Neural cell (in vitro differentiated cells): ENCODE data around the gene ZNF513.

Experiments
- EP300 ChIP-seq: fragments of 450-650 bp; conservative IDR thresholded peaks from 2 replicates; pipeline ENCODE4 v1.6.1; 2014; ENCODE audit warnings: antibody characterized with exemption, mild to moderate bottlenecking, moderate library complexity; ENCODE audit not compliant: poor library complexity, severe bottlenecking
- EZH2 ChIP-seq: fragments of 200-600, 300-800 bp; shearing (Covaris generic), sonication (generic); IDR thresholded peaks from 2 replicates; pipeline ENCODE4 v1.6.1; 2014; ENCODE audit warnings: antibody characterized with exemption, low read length, borderline replicate concordance, mild to moderate bottlenecking; ENCODE audit not compliant: insufficient read depth, poor library complexity, severe bottlenecking
- POLR2AphosphoS5 ChIP-seq: IDR thresholded peaks from 2 replicates; pipeline ENCODE4 v1.6.1; 2012
- RAD21 ChIP-seq: fragments of 450-650 bp; conservative IDR thresholded peaks from 2 replicates; pipeline ENCODE4 v1.6.1; 2014; ENCODE audit warnings: antibody characterized with exemption, mild to moderate bottlenecking, moderate library complexity
- TF ChIP-seq, protein P1 (sequence below): fragments of 450-650 bp; IDR thresholded peaks from 2 replicates; pipeline ENCODE4 v1.5.1; 2014; ENCODE audit warnings: antibody characterized with exemption, mild to moderate bottlenecking, moderate library complexity; ENCODE audit not compliant: poor library complexity, severe bottlenecking

DNA sequence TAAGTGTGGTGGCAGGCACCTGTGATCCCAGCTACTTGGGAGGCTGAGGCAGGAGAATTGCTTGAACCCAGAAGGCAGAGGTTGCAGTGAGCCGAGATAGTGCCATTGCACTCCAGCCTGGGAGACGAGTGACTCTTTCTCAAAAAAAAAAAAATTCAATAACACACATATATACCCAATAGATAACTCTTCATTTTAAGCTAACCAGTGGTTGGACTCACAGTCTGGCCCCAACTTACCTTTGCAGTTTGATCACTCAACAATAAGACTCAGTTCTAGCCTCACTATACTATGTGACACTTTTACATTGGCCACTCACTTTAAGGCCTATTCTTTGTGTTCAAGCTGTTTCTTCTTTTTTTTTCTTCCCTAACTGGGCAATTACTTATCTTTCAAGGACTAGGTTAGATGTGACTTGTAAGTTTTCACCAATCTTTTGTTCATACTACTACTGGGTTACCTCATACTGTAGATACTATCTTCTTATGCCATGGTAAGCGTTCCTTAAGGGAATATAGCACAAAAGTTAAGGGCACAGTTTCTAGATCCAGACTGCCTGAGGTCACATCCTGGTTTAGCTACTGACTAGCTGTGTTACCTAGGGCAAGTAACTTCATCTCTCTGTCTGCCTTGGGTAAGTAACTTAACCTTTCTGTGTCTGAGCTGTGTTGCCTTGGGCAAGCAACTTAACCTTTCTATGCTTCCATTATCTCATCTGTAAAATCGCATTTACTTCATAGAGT, 17.7 kb downstream of the ZNF513 start:
- TF ChIP-seq, protein P1, sequence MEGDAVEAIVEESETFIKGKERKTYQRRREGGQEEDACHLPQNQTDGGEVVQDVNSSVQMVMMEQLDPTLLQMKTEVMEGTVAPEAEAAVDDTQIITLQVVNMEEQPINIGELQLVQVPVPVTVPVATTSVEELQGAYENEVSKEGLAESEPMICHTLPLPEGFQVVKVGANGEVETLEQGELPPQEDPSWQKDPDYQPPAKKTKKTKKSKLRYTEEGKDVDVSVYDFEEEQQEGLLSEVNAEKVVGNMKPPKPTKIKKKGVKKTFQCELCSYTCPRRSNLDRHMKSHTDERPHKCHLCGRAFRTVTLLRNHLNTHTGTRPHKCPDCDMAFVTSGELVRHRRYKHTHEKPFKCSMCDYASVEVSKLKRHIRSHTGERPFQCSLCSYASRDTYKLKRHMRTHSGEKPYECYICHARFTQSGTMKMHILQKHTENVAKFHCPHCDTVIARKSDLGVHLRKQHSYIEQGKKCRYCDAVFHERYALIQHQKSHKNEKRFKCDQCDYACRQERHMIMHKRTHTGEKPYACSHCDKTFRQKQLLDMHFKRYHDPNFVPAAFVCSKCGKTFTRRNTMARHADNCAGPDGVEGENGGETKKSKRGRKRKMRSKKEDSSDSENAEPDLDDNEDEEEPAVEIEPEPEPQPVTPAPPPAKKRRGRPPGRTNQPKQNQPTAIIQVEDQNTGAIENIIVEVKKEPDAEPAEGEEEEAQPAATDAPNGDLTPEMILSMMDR, result no peak
- TF ChIP-seq EP300 (no peak), RAD21 (no peak), POLR2AphosphoS5 (no peak), EZH2 (no peak)
